ENCODE measurements around the gene SH3BP5. TPM values are rescaled to one million over a fixed set of nuclear protein-coding genes. Genes with fewer than 3 reads are reported as not detected.

The SH3BP5 gene
- total and polyA plus RNA-seq, 2 donors (not counting 1 experiment from before 2014, with no cell fraction given), result 76.6 to 92.3 TPM

- Histone ChIP-seq H3K4me3 (ENCODE audit: control extremely low read depth in 1 of 5, extremely low read depth in 1 of 5, insufficient read depth in 1 of 5, low read depth in 2 of 5, low read length in 4 of 5) (no peak overlapping the region), H2AFZ (ENCODE audit: insufficient read depth, low read depth, low read length, poor library complexity, severe bottlenecking) (no peak overlapping the region), H3K4me2 (replicated peaks; ENCODE audit: low read depth, low read length, poor library complexity, severe bottlenecking) (no peak overlapping the region), H3K36me3 (replicated peaks in 1 of 2; ENCODE audit: control extremely low read depth in 1 of 2, control insufficient read depth in 1 of 2, extremely low read depth in 1 of 2, insufficient read depth in 2 of 2, low read length in 1 of 2) (no peaks in the 10 kb centered on the region), H3K27me3 (replicated peaks in 1 of 4; ENCODE audit: control extremely low read depth in 1 of 4, control insufficient read depth in 3 of 4, insufficient read depth in 4 of 4, low read length in 3 of 4) (no peaks in the 10 kb centered on the region), H3K4me1 (ENCODE audit: control insufficient read depth in 2 of 2, insufficient read depth in 2 of 2, low read length in 2 of 2) (peaks cover 88 to 95% of the 10 kb centered on the region in 2 donors), H3K27ac (ENCODE audit: low read length in 2 of 2) (peak overlapping the region in 1 of 2 donors; percentile 94), H4K20me1 (ENCODE audit: control insufficient read depth, insufficient read depth, low read length, poor library complexity, severe bottlenecking) (no peaks in the 10 kb centered on the region), H3K79me2 (ENCODE audit: control insufficient read depth, insufficient read depth, low read length) (peaks cover 7% of the 10 kb centered on the region), H3K9ac (ENCODE audit: low read length) (no peak overlapping the region), H3K9me3 (ENCODE audit: control extremely low read depth in 1 of 3, control insufficient read depth in 2 of 3, insufficient read depth in 1 of 3, low read length in 2 of 3) (peaks cover 0 to 7% (median 4%) of the 10 kb centered on the region in 3 donors)
- H3K4me1 Mint-ChIP-seq, result peaks cover 82% of the 10 kb centered on the region
- H3K27me3 Mint-ChIP-seq, result no peaks in the 10 kb centered on the region
- no peak for ATAC-seq (ENCODE audit: low read depth)
- POLR2A ChIA-PET, result interaction anchor here (0.5 kb wide), 1 partner anchor 16 kb away, joined by 4 read pairs; no protein-coding TSS in a partner anchor
- H3K4me3 Mint-ChIP-seq, result no peak overlapping the region
- H3K9me3 Mint-ChIP-seq (ENCODE audit: insufficient read depth), result peaks cover 10% of the 10 kb centered on the region
- H3K27ac Mint-ChIP-seq, result peak overlapping the region; percentile 99
- intact Hi-C loops (cut with micrococcal nuclease), result no loop called here
- no CpG with 5 or more reads among the region's 1 CpG for WGBS (ENCODE audit: insufficient coverage)
- TF ChIP-seq, protein P1, sequence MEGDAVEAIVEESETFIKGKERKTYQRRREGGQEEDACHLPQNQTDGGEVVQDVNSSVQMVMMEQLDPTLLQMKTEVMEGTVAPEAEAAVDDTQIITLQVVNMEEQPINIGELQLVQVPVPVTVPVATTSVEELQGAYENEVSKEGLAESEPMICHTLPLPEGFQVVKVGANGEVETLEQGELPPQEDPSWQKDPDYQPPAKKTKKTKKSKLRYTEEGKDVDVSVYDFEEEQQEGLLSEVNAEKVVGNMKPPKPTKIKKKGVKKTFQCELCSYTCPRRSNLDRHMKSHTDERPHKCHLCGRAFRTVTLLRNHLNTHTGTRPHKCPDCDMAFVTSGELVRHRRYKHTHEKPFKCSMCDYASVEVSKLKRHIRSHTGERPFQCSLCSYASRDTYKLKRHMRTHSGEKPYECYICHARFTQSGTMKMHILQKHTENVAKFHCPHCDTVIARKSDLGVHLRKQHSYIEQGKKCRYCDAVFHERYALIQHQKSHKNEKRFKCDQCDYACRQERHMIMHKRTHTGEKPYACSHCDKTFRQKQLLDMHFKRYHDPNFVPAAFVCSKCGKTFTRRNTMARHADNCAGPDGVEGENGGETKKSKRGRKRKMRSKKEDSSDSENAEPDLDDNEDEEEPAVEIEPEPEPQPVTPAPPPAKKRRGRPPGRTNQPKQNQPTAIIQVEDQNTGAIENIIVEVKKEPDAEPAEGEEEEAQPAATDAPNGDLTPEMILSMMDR (IDR thresholded peaks at IDR 0.05), result no peak
- no peak for TF ChIP-seq EZH2 (IDR thresholded peaks at IDR 0.05; ENCODE audit: borderline replicate concordance, insufficient read depth, low read depth, low read length, poor library complexity, severe bottlenecking)
- CTCF ChIA-PET, result interaction anchor here (0.8 to 5.6 kb wide), 5 partner anchors 9 to 72 kb away, joined by 3 to 60 read pairs (median 4); partner anchors contain the start of gene SH3BP5
- DNase-seq, result no peak
Measured at GRCh38 chr3:15342945-15343344, 10.6 kb upstream of the SH3BP5 start.

GRCh38 chr3:15342246-15342645 lies 9.9 kb upstream of the SH3BP5 start:
- peaks cover 83 to 89% of the 10 kb centered on the region in 2 donors for H3K4me1 ChIP-seq (ENCODE audit: control insufficient read depth in 2 of 2, insufficient read depth in 2 of 2, low read length in 2 of 2)

More at GRCh38 chr3:15342246-15342645, 9.9 kb upstream of the SH3BP5 start:
- TF ChIP-seq, protein P1 (IDR thresholded peaks at IDR 0.05), result no peak
- Histone ChIP-seq H3K27me3 (replicated peaks in 1 of 4; ENCODE audit: control extremely low read depth in 1 of 4, control insufficient read depth in 3 of 4, insufficient read depth in 4 of 4, low read length in 3 of 4) (no peaks in the 10 kb centered on the region), H4K20me1 (ENCODE audit: control insufficient read depth, insufficient read depth, low read length, poor library complexity, severe bottlenecking) (no peaks in the 10 kb centered on the region), H3K9me3 (ENCODE audit: control extremely low read depth in 1 of 3, control insufficient read depth in 2 of 3, insufficient read depth in 1 of 3, low read length in 2 of 3) (peaks cover 0 to 7% (median 4%) of the 10 kb centered on the region in 3 donors), H3K27ac (ENCODE audit: low read length in 2 of 2) (peak overlapping the region in 1 of 2 donors; percentile 9), H3K9ac (ENCODE audit: low read length) (no peak overlapping the region), H3K36me3 (replicated peaks in 1 of 2; ENCODE audit: control extremely low read depth in 1 of 2, control insufficient read depth in 1 of 2, extremely low read depth in 1 of 2, insufficient read depth in 2 of 2, low read length in 1 of 2) (no peaks in the 10 kb centered on the region), H3K4me3 (ENCODE audit: control extremely low read depth in 1 of 5, extremely low read depth in 1 of 5, insufficient read depth in 1 of 5, low read depth in 2 of 5, low read length in 4 of 5) (no peak overlapping the region), H3K4me2 (replicated peaks; ENCODE audit: low read depth, low read length, poor library complexity, severe bottlenecking) (no peak overlapping the region), H2AFZ (ENCODE audit: insufficient read depth, low read depth, low read length, poor library complexity, severe bottlenecking) (no peak overlapping the region), H3K79me2 (ENCODE audit: control insufficient read depth, insufficient read depth, low read length) (peaks cover 12% of the 10 kb centered on the region)
- H3K4me3 Mint-ChIP-seq, result no peak overlapping the region
- H3K27ac Mint-ChIP-seq, result peak overlapping the region; percentile 66
- intact Hi-C loops (cut with micrococcal nuclease), result no loop called here
- no peaks in the 10 kb centered on the region for H3K27me3 Mint-ChIP-seq
- ATAC-seq (ENCODE audit: low read depth), result no peak
- ChIA-PET POLR2A (interaction anchor here (0.6 kb wide), 1 partner anchor 26 kb away, joined by 3 read pairs; no protein-coding TSS in a partner anchor), CTCF (interaction anchor here (0.8 to 5.6 kb wide), 6 partner anchors 9 to 74 kb away, joined by 3 to 60 read pairs (median 4); partner anchors contain the start of gene SH3BP5)
- 97% methylated on average over 3 of the region's 3 CpGs for WGBS (ENCODE audit: insufficient coverage)
- peaks cover 10% of the 10 kb centered on the region for H3K9me3 Mint-ChIP-seq (ENCODE audit: insufficient read depth)
- peaks cover 76% of the 10 kb centered on the region for H3K4me1 Mint-ChIP-seq
- DNase-seq, result no peak

Measured in B cell (primary cell).